Adrenal gland (tissue), 5 donors: Measurements from ENCODE around the gene ARHGAP32.

ENCODE experiments used
- CTCF ChIP-seq, 6 experiments: fragments of 450-650 bp in 4 of 6; fragments of 200-600 bp in 2 of 6; sonication (generic) in 1 of 6; IDR thresholded peaks; 1 replicate in 5 of 6; 2 replicates in 1 of 6; pipeline versions ENCODE4 v1.5.1 to v1.8.0; 2016 to 2021; ENCODE audit warnings: antibody characterized with exemption in 6 of 6, mild to moderate bottlenecking in 2 of 6, moderate library complexity in 1 of 6
- POLR2A ChIP-seq, 2 donors: fragments of 450-650 bp; IDR thresholded peaks; one replicate each; pipeline ENCODE4 v1.6.1; 2017; ENCODE audit warnings: antibody characterized with exemption in 2 of 2, mild to moderate bottlenecking in 2 of 2, moderate library complexity in 1 of 2
- donor health status: DM: no; HTN: no; CAD: no.

DNA sequence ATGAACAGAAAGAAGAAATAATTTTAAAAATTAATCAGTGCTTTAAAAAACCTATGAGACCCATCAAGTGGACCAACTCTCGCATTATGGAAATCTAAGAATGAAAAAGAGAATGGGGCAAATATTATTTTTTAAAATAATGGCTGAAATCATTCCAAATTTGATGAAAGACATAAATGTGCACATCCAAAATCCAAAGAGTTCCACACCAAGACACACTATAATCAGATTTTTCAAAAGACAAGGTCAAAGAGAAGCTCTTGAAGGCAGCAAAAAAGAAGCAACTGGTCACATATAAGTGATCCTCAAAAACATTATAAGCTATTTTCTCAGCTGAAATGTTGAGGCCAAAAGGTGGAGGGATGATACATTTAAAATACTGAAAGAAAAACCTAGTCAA is 85.3 kb downstream of the ARHGAP32 start:
- no peak for TF ChIP-seq POLR2A (IDR thresholded peaks at IDR 0.05)
- no peak for TF ChIP-seq CTCF (IDR thresholded peaks at IDR 0.05)
